Dedifferentiated amniotic fluid mesenchymal stem cell (primary cell): Measurements from ENCODE around the gene SSC5D.
A peak's percentile ranks its signal among the peaks of the same experiment; 100 is the strongest.
"Not testable (repeated sequence)": the region's sequence is repeated elsewhere in the genome, so short reads cannot be mapped to it uniquely, and the experiment has no call there.

ENCODE experiments used
- DNase-seq: peaks from one replicate; pipeline ENCODE4 v3.0.0-alpha.2; 2016; ENCODE audit errors: extremely low spot score

Gene SSC5D

DNA sequence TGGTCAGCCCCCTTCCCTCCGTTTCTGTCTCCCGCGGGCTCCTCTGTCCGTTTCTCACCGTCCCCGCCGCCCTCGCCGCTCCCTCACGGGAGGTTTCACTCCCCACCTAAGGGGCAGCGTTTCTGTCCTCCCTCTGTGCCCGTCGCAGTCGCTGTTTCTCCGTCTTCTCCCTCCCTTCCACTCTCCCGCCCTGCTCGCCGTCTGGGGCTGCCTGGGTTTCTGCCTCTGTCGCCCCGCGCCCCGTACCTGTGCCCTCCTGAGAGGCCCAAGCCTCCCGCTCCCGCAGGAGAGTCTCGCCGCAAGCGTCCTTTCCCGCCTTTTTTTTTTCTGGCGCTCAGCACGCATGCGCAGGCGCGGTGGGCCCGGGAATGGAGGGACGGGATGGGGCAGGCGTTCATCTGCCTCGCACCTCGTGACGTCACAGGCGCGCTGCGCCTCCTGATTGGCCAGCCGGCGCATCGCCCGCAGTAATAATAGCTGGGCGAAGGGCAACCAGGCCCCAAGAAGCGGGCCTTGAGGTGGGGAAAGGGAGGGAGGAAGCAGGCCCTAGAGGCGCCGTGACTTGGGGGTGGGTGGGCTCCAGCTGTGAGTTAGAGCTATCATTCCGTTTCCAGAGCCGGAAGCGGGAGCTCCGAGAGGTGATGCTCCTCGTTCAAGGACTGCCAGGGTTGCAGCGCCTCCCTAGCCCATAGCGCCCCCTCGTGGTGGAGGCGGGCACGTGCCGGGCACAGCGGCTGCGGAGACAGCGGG lies 15.4 kb downstream of the SSC5D start:
- DNase-seq = peak; percentile 82

DNA sequence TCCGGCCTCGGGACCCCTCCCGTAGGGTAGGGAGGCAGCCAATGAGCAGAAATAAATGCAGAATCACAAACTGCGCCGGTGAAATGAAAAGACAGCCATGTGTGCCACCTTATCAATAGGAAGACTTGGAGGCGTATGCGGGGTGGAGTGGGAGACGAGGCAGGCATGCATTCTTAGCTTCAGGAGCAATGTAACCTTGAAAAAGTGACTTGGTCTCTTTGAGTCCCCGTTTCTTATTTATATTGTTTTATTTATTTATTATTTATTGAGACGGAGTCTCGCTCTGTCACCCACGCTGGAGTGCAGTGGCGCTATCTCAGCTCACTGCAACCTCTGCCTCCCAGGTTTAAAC lies 16.0 kb downstream of the SSC5D start:
- no peak for DNase-seq

DNA sequence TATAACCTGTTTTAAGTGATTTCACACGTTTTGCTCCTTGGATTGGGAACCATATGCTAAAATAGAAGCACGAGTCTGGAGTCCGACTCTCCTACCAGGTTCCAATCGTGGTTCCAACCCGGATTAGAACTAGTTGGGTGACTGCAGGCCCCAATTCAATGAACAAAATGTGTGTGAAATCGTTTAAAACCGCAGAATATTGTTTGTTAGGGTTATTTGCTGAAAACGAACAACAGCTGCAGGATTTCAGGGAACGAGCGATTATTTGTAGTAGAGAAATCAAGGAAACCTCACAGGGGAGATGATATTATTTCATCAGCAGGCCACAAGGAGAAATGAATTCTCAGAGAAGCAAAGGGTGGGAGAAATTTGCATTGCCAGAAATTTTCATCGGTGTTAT lies 16.7 kb downstream of the SSC5D start:
- DNase-seq = no peak

DNA sequence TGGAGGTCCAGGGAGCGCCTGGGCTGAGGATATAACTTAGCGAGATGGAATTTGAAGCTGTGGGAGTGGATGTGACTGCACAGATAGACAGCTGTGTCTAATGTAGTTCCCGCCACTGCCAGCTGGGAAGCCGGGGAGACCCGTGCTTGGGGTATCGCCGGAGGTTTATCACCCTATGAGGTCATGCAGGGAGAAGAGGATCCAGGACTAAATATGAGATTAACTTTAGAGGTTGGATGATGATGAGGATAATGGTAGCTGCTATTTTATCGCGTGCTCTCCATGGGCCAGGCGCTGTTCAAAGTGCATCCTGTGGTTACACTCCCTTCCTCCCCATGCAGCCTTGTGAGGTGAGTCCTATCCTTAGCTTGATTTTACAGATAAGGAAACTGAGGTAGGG lies 19.9 kb downstream of the SSC5D start:
- DNase-seq = no peak

DNA sequence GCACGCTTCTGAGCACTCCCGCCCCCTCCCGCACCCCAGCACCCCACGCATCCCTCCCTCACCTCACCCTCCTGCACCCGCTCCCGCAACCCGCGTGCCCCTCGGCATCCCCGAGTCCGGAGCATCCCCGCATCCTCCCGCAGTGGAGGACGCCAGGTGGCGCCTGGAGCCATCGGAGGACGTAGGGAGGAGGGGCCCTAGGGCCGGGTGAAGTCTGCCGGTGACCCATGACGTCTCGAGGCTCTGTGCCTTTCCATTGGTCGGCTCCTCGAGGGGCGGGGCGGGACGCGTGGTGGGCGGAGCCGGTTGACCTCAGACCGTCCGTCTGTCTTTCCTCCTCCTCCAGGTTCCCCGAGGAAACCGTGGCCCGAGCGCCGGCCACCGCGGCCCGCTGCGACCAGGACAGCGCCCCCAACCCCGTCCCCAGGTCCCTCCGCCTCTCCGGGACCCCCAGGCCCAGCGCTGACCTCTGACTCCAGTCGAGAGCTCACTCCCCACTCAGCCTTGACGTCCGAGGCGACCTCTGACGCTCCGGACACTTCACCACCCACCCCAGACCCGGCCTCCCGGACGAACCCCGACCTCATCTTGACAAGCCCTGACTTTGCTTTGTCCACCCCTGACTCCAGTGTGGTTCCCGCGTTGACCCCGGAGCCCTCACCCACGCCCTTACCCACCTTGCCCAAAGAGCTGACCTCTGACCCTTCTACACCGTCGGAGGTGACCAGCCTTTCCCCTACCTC lies 28.8 kb downstream of the SSC5D start:
- DNase-seq = peak; percentile 91

DNA sequence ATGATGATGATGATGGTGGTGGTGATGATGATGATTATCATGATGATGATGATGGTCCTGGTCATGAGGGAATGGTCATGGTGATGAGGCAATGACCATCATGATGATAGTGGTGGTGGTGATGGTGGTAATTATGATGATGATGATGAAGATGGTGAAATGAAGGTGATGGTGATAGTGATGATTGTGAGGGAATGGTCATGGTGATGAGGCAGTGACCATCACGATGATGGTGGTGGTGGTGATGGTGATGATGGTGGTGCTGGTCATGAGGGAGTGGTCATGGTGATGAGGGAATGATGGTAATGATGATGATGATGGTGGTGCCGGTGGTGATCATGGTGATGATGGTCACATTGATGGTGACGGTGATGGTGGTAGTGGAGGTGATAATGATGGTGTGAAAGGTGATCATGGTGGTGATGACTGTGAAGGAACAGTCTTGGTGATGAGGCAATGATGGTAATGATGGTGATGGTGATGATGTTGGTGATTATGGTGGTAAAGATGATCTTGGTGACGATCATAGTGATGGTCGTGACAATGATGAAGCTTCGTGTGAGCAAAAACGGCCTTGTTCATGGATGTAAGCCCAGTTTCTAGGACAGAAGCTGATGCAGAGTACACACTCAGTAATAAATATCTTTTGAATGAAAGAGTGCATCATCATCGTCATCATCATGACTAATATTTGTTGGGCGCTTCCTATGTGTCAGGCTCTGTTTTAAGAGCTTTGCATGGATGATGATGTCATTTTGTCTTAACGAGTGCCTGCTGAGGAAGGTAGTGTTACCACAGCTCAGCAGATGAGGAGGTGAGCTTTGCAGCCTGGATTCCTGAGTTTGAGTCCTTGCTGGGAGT lies 31.4 kb downstream of the SSC5D start:
- peak; percentile 19 for DNase-seq

DNA sequence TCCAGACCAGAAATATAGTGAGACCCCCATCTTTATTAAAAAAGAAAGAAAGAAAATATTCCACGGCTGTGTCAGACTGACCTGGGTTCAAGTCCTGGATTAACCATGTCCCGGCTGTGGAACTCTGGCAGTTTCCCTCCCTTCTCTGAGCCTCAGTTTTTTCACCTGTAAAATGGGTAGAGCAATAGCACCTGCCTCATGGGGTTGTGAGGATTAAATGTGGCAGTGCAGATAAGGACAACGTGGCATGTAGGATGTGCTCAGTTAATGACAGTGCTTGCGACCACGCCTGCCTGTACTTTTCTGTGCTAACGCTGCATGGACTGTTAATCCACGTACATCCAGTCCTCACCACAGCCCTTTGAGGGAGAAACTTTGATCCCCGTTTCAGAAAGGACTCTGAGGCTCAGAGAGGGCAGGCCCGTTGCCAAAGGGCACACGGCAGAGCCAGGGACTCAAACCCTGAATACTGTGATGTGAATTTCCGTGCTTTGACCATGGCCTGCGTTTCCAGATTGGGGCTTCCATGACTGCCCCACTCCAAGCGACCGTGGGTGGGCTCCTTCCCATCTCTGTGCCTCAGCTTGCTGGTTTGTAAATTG lies 32.6 kb downstream of the SSC5D start:
- no peak for DNase-seq

DNA sequence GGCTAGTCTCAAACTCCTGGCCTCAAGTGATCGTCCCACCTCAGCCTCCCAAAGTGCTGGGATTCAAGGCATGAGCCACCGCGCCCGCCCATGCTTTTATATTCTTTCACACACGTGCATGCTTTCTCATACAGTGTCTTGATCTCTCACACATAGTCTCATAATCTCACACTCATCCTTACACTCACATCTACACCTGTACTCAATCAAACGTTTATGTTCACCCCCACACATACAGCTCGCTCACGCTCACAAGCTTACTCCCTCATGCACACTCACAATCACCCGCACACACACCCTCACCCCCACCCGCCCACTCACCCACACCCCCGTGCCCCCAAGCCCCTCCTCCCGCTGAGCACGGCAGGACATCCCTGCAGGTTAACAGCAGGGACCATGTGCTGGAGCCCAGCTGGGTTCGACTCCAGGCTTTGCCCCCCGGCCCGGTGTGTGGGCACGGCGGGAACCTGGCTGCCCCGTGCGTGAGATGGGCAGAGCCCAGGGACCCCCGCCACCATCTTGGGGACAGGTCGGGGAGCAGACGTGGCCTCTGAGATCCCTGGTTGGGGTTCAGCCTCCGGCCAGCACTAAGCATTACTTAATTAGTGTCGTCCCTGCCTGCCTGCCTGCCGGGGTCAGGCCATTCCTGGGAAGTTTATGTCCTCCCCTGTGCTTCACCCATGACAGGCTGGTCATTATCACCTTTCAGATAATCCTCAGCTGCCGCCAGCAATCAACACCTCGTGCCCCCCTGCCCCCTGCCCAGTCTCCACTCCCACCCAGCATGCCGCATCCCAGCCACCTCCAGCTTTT lies 37.3 kb downstream of the SSC5D start:
- no peak for DNase-seq

DNA sequence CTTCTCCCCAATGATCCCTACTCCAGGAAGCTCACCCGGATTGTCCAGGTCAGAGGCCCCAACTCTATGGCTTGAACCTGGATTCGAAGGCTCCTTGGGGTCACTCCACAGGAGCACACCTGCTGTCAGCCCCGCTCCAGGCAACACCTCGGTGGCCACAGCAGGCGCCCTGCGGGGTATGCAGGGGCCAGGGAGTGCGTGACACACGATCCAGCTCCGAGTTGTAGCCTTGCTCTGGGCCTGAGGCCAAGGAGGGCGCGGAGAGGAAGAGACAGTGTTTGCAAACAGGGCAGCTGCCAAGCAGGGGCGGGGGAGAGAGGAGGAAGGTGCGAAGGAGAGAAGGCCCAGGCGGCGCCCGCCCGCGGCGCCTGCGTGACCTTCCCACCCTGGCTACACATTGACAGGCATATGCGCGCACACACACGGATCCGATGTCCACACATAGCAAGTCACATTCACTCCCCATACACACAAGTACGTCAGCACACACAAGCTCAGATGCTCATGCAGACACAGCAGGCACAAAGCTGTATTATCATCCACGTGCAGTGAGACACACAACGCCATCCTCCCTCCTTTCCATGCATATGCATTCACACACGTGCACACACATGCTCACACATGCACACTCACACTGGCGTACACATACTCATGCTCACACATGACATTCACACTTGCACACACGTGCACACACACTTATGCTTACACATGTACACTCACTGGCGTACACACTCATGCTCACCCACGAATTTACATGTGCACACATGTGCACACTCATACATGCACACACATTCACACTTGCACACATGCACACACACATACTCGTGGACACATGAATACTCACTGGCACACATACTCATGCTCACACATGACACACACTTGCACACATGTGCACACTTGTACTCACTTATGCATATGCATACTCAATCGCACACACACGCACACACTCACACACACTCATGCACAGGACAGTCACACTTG lies 38.3 kb downstream of the SSC5D start:
- DNase-seq = no peak

DNA sequence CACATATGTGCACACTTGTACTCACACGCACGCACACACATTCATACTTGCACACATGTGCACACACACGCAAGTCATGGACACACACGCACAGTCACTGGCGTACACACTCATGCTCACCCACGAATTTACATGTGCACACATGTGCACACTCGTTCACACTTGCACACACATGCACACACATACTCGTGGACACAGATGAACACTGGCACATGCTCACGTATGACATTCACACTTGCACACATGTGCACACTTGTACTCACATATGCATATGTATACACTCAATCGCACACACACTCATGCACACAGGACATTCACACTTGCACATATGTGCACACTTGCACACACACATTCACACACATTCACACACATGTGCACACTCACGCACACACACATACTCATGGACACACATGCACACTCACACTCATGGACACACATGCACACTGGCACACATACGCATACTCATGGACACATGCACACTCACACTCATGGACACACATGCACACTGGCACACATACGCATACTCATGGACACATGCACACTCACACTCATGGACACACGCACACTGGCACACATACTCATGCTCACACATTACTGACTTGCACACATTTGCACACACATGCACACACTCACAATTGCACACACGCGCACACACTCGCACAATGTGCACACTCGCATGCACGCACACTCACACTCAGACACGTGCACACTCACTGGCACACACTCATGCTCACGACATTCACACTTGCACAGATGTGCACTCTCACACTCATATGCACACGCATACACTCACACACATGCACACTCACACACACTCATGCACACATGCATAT lies 39.2 kb downstream of the SSC5D start:
- DNase-seq = no peak

DNA sequence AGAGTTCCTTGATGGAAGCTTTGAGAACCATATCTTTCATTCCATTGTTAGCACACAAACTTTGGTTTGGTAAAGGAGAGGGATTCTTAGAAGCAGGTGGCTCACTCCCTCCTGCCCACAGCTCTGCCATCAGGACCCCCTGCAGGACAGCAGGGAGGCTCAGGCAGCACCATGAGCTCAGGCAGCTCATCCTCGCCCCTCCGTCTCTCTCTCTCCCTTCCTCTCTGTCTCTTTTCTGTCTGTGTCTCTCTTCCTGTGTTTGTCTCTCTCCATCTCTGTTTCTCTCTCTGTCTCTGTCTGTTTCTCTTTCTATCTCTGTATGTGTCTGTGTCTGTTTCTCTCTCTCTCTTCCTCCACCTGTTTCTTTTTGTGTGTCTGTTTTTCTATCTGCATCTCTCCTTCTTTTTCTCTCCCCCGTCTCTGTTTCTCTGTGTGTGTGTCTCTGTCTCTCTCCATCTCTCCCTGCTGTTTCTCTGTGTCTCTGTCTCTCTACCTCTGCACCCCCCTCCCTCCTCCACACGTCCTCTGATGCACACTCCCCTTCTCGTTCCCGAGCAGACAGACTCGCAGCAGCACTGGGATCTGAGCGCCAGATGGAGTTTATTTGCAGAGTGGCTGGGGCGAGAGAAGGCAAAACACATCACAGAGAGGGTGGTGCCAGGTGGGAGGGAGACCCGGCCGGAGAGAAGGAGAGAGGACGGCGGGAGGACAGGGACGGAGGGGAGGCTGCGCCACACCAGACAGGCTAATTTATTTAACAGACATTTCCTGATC lies 40.0 kb downstream of the SSC5D start:
- DNase-seq = no peak

DNA sequence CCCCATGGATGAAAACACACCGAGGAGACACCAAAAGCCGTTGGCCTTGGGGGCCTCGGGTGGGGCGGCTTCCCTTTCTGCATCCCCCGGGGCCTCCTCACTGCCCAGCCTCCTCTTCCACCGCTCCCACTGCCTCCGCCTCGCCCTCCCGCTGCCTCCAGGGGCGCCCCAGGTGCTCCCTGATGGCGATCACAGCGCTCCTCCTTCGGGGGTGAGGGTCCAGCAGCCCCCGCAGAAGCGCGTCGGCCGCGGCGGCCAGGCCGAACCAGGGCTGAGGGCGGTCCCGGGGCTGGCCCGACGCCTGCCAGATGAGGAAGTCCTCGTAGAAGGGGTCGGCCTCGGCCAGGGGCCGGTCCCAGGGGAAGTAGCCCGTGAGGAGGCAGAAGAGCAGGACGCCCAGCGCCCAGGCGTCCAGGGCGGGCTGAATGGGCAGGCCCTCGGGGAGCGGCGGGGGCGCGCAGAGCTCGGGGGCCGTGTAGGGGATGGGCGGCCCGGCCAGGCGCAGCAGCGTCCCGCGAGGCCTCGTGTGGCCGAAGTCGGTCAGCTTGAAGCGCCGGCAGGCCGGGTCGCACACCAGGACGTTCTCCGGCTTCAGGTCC lies 41.5 kb downstream of the SSC5D start:
- no peak for DNase-seq

DNA sequence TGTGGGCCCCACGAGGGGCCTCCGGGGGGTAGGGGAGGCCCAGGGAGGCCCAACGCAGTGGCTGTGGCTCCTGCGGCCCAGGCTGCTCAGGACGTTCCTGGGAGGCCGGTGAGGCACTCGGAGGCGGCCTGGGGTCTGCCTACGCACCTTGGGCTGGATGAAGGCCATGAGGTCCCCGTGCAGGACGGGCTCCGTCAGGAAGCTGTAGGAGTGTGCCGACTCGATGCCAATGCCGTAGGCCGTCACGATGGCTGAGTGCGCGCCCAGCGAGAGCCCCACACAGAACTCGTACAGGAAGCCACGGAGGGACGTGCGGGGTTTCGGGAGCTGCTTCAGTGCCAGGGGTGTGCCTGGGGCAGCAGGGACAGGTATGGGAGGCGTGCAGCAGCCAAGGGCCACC lies 42.8 kb downstream of the SSC5D start:
- no peak for DNase-seq

DNA sequence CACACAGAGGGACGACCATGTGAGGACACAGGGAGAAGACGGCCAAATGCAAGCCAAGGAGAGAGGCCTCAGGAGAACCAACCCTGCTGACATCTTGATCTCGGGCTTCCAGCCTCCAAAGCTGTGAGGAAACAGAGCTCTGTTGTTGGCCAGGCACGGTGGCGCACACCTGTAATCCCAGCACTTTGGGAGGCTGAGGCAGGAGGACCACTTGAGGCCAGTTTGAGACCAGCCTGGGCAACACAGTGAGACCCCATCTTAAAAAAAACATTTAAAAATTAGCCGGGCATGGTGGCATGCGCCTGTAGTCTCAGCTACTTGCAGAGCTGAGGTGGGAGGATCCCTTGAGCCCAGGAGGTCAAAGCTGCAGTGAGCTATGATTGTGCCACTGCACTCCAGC lies 46.0 kb downstream of the SSC5D start:
- not testable (repeated sequence) for DNase-seq

DNA sequence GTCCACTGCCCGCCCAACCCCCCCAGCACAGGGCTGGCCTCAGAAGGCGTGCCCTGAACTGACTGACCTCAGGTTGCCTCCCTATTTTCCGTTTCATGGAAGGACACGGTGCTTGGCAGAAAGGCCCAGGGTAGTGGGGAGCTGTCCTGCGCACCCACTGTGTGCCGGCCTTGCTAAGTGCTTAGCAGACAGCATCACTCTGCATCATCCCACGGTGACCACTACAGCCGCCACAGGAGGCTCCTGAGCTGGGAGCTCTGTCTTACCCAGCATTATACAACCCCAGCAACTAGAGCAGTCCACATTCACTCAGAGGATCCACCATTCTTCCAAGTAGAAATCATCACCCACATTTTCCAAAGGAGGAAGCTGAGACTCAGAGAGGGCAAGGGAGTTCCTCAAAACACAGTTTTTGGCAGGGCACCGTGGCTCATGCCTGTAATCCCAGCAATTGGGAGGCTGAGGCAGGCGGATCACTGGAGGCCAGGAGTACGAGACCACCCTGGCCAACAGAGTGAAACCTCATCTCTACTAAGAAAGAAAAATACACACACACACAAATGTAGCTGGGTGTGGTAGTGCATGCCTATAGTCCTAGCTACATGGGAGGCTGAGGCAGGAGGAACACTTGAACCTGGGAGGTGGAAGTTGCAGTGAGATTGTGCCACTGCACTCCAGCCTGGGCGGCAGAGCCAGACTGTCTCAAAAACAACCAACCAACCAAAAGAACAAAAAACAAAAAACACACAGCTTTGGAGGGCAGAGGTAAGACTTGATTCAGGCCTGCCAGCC lies 47.1 kb downstream of the SSC5D start:
- DNase-seq = no peak

DNA sequence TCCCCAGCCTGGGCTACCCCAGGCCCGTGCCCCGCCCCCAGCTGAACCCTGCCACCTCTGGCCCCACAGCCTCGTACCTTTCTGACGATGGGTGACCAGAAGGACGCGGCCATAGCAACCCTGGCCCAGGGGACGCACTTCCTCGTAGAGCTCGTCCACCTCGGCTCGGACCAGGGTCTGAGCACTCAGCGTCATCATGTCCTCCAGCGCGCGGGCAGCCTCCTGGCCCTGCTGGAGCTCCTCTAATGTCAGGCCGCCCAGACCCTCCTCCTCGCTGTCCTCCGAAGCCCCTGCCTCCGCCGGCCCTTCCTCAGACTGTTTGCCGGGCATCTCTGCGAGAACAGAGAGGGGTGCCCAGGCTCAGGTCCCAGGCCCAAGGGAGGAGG lies 47.7 kb downstream of the SSC5D start:
- DNase-seq = no peak

DNA sequence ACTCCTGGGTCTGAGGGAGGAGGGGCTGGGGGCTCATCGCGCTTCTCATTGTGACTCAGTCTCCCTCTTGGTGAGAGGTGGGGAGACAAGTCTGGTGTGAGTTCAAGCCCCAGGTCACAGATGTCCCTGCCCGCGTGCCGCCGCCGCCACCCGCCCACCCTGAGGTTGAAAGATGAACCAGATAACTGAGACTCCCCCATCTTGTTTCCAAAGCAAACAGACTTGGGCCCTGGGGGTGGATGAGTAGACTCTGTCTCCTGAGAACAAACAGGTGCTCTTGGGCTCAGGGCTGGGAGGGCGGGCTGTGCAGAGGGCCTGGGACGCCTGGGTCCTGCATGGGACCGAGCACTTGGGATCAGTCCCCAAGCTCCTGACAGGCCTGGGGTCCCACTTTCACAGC lies 48.1 kb downstream of the SSC5D start:
- no peak for DNase-seq
